A673 (cell line): ENCODE data around the gene TTBK2. TPM values are rescaled to one million over a fixed set of nuclear protein-coding genes. Genes with fewer than 3 reads are reported as not detected.

Experiments
- BruUV-seq: library from RNA; stranded (reverse); fragments of 400-500 nt; replicated peaks from 2 replicates; lab custom pipeline; 2021; lab: Mats Ljungman, UMichigan
- CTCF ChIA-PET: fragments of 300-600 bp; sonication (Branson Sonifier 250); formaldehyde crosslinking; loops from one replicate; lab custom pipeline; 2022; ENCODE audit warnings: antibody characterized with exemption; lab: Charles Lee
- POLR2A ChIA-PET: fragments of 300-600 bp; sonication (Branson Sonifier 250); formaldehyde crosslinking; loops from one replicate; lab custom pipeline; 2022; ENCODE audit warnings: antibody characterized with exemption; ENCODE audit not compliant: low non-redundant PET; lab: Charles Lee
- DNase-seq: peaks from one replicate; pipeline ENCODE4 v3.0.0-alpha.2; 2015; ENCODE audit warnings: low spot score
- H3K27ac ChIP-seq: fragments of 200-600 bp; sonication (generic); 2 replicates; pipeline ENCODE4 v1.5.1; 2016; ENCODE audit warnings: mixed run types, low read depth, mild to moderate bottlenecking, mixed read lengths, antibody characterized with exemption, low read length; ENCODE audit not compliant: poor library complexity, severe bottlenecking
- H3K27me3 ChIP-seq: fragments of 200-600 bp; sonication (generic); replicated peaks from 2 replicates; pipeline ENCODE4 v1.6.1; 2017; ENCODE audit warnings: mixed run types, low read depth, mild to moderate bottlenecking, mixed read lengths, antibody characterized with exemption, low read length; ENCODE audit not compliant: insufficient read depth, poor library complexity
- H3K36me3 ChIP-seq: fragments of 200-600 bp; sonication (generic); 2 replicates; pipeline ENCODE4 v1.6.1; 2016; ENCODE audit warnings: mixed run types, mild to moderate bottlenecking, mixed read lengths, antibody characterized with exemption, low read length; ENCODE audit not compliant: insufficient read depth, poor library complexity, severe bottlenecking
- H3K4me1 ChIP-seq: fragments of 200-600 bp; sonication (generic); 2 replicates; pipeline ENCODE4 v1.6.1; 2017; ENCODE audit warnings: mixed run types, mild to moderate bottlenecking, mixed read lengths, antibody characterized with exemption, low read length; ENCODE audit not compliant: insufficient read depth, poor library complexity, severe bottlenecking
- H3K4me3 ChIP-seq: fragments of 200-600 bp; sonication (generic); 2 replicates; pipeline ENCODE4 v1.5.1; 2016; ENCODE audit warnings: low read depth, mixed run types, mild to moderate bottlenecking, mixed read lengths, low read length; ENCODE audit not compliant: poor library complexity, severe bottlenecking
- H3K9me3 ChIP-seq: fragments of 200-600 bp; sonication (generic); 2 replicates; pipeline ENCODE4 v1.6.1; 2016; ENCODE audit warnings: mixed run types, low read depth, mild to moderate bottlenecking, mixed read lengths, antibody characterized with exemption, low read length; ENCODE audit not compliant: poor library complexity, severe bottlenecking
- CTCF ChIP-seq: fragments of 300-800, 200-600 bp; sonication (generic); conservative IDR thresholded peaks from 2 replicates; pipeline ENCODE4 v1.5.1; 2017; ENCODE audit warnings: low read depth, mild to moderate bottlenecking, antibody characterized with exemption, low read length, moderate library complexity, mixed read lengths
- EZH2 ChIP-seq: fragments of 200-600 bp; sonication (generic); IDR thresholded peaks from 2 replicates; pipeline ENCODE4 v1.6.1; 2017; ENCODE audit warnings: borderline replicate concordance, low read depth, mild to moderate bottlenecking, mixed read lengths, antibody characterized with exemption, low read length; ENCODE audit not compliant: poor library complexity, severe bottlenecking
- intact Hi-C: fragments of 100-400 bp; cut with micrococcal nuclease; formaldehyde crosslinking; loops from one replicate; pipeline ENCODE4 v1.10.0; 2022; ENCODE audit not compliant: unreplicated experiment
- total RNA-seq: library from RNA; stranded (reverse); gene quantifications from 2 replicates; pipeline ENCODE4 v1.2.3, GENCODE V29; 2021

TTBK2 gene
- total RNA-seq, 1 experiment from 2014 or later = 15.8 TPM

GRCh38 chr15:42704492-42704926, 216.1 kb downstream of the TTBK2 start:
- peaks cover 3% of the 10 kb centered on the region for H3K36me3 ChIP-seq
- ChIA-PET CTCF (interaction anchor here (1.0 kb wide), 1 partner anchor 222 kb away, joined by 3 read pairs; no protein-coding TSS in a partner anchor), POLR2A (no interaction called here)
- TF ChIP-seq EZH2 (no peak), CTCF (peak; percentile 90)
- no peaks in the 10 kb centered on the region for H3K27me3 ChIP-seq
- intact Hi-C loops = loop anchor here (2.0 to 5.0 kb wide), 3 partner anchors 222 to 583 kb away; partner anchors contain the start of gene CCNDBP1
- no peak overlapping the region for H3K27ac ChIP-seq
- H3K4me3 ChIP-seq = no peak overlapping the region
- no peaks in the 10 kb centered on the region for H3K4me1 ChIP-seq
- H3K9me3 ChIP-seq = no peaks in the 10 kb centered on the region
- no TSS peak for BruUV-seq
- DNase-seq = peak; percentile 73

DNA sequence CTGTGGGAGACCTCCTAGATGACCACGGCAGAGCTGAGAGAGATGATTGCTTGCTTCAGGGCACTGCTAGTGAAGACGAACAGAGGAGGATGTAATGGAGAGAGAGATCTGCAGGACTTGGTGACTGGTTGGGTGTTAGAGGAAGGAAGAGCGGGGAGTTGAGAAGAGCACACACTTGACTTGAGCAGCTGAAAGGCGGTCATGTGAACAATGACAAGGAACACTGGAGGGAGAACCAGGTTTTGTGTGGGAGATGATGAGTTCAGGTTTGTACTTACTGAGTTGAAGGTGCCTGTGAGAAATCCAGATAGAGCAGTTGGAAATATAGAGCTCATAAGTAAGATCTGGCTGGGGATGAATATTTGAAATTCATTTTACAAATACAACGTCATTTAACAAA, 224.0 kb downstream of the TTBK2 start:
- TF ChIP-seq CTCF = no peak
- TF ChIP-seq EZH2 = no peak
- ChIA-PET CTCF (no interaction called here), POLR2A (interaction anchor here (0.8 kb wide), 1 partner anchor 24 kb away, joined by 4 read pairs; no protein-coding TSS in a partner anchor)
- intact Hi-C loops = no loop called here
- no TSS peak for BruUV-seq
- no peak overlapping the region for H3K4me3 ChIP-seq
- no peaks in the 10 kb centered on the region for H3K36me3 ChIP-seq
- no peak overlapping the region for H3K27ac ChIP-seq
- H3K27me3 ChIP-seq = no peaks in the 10 kb centered on the region
- no peaks in the 10 kb centered on the region for H3K4me1 ChIP-seq
- no peaks in the 10 kb centered on the region for H3K9me3 ChIP-seq
- no peak for DNase-seq

- no peak for DNase-seq
- POLR2A ChIA-PET = no interaction called here
- no TSS peak for BruUV-seq
These were observed 225.0 kb downstream of the TTBK2 start for GRCh38 chr15:42695527-42696071.

More at GRCh38 chr15:42695527-42696071, 225.0 kb downstream of the TTBK2 start:
- Histone ChIP-seq H3K4me1 (no peaks in the 10 kb centered on the region), H3K4me3 (no peak overlapping the region), H3K9me3 (no peaks in the 10 kb centered on the region), H3K36me3 (no peaks in the 10 kb centered on the region), H3K27me3 (no peaks in the 10 kb centered on the region), H3K27ac (no peak overlapping the region)
- no peak for TF ChIP-seq CTCF
- TF ChIP-seq EZH2 = no peak
- intact Hi-C loops = no loop called here
- CTCF ChIA-PET = no interaction called here
